Measurements from ENCODE around the gene ADAR. TPM values are rescaled to one million over a fixed set of nuclear protein-coding genes. Genes with fewer than 3 reads are reported as not detected.
A peak's percentile ranks its signal among the peaks of the same experiment; 100 is the strongest.

Gene ADAR
- total and polyA plus RNA-seq, 12 donors: 18.5 to 160 (median 123) TPM

DNA sequence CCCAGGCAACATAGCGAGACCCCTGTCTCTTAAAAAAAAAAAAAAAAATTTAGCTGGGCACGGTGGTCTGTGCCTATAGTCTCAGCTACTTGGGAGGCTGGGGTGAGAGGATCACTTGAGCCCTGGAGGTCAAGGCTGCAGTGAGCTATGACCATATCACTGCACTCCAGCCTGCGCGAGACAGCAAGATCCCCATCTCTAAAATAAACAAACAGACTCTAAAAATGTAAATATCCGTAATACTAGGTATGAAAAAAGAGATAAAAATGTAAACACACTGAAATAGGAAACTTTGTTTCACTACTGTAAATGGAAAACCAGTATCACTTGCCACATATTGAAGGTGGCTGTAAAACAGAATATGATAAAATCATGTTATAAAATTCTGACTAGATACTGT lies 17.2 kb downstream of the ADAR start:
- Histone ChIP-seq H3K4me1 (replicated peaks in 1 of 2) (no peaks in the 10 kb centered on the region), H3K9me3 (replicated peaks in 1 of 3) (no peaks in the 10 kb centered on the region), H3K4me3 (no peak overlapping the region), H3K27me3 (no peaks in the 10 kb centered on the region), H3K27ac (no peak overlapping the region), H3K36me3 (replicated peaks in 1 of 2) (peaks cover 0 to 97% of the 10 kb centered on the region in 2 donors)
- WGBS, 4 donors: 71 to 87% (median 83%) methylated on average over 5 of the region's 5 CpGs
- intact Hi-C loops (cut with DNase I): no loop called here
- no peak for TF ChIP-seq POLR2A (IDR thresholded peaks at IDR 0.05)
- TF ChIP-seq, protein P1, sequence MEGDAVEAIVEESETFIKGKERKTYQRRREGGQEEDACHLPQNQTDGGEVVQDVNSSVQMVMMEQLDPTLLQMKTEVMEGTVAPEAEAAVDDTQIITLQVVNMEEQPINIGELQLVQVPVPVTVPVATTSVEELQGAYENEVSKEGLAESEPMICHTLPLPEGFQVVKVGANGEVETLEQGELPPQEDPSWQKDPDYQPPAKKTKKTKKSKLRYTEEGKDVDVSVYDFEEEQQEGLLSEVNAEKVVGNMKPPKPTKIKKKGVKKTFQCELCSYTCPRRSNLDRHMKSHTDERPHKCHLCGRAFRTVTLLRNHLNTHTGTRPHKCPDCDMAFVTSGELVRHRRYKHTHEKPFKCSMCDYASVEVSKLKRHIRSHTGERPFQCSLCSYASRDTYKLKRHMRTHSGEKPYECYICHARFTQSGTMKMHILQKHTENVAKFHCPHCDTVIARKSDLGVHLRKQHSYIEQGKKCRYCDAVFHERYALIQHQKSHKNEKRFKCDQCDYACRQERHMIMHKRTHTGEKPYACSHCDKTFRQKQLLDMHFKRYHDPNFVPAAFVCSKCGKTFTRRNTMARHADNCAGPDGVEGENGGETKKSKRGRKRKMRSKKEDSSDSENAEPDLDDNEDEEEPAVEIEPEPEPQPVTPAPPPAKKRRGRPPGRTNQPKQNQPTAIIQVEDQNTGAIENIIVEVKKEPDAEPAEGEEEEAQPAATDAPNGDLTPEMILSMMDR (IDR thresholded peaks at IDR 0.05): no peak
- DNase-seq: no peak

DNA sequence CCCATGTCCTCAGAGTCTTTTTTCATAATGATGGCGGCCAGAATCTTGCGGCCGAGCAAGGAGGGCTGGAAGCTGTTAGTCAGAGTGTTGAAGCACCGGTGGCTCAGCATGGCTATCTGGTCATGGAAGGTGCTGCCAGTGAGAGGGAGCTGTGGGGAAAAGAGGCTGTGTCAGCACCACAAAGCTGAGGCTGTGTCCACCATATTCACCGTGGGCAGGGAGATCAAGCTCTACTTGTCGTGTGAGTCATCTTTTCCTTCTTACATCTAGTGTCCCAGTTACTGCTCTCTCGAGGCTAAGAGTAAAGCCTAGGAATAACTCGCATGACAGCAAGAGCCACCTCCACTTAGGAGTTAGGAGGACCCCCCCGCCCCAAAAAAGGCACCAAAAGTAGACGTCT lies 18.2 kb downstream of the ADAR start:
- Histone ChIP-seq H3K27ac (peak overlapping the region in 1 of 5 donors; percentile 4), H3K36me3 (replicated peaks in 1 of 2) (peaks cover 0 to 97% of the 10 kb centered on the region in 2 donors), H3K9me3 (replicated peaks in 1 of 3) (no peaks in the 10 kb centered on the region), H3K4me1 (replicated peaks in 1 of 2) (no peaks in the 10 kb centered on the region), H3K4me3 (no peak overlapping the region), H3K27me3 (no peaks in the 10 kb centered on the region)
- intact Hi-C loops (cut with DNase I): no loop called here
- peak in 2 of 7 donors; percentile 23 to 59 for DNase-seq
- WGBS, 4 donors: 63 to 78% (median 69%) methylated on average over 8 to 10 of the region's 10 CpGs
- TF ChIP-seq, protein P1 (IDR thresholded peaks at IDR 0.05): no peak
- no peak for TF ChIP-seq POLR2A (IDR thresholded peaks at IDR 0.05)

DNA sequence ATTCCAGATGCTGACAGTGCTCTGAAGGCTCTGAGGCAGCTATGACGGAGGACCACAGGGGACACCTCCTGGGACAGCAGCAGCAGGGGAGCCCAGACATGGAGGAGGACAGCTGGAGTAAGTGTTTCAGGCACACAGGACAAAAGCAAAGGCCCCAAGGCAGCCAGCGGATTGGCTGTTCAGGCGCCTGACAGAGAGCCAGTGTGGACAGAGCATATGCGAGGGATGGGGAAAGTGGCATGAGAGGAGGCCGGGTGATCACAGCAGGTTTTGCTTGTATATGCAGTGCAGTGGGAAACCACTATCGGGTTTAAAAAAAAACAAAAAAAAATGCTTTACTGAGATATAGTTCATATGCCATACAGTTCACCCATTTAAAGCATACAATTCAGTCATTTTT lies 21.3 kb downstream of the ADAR start:
- peaks cover 0 to 100% of the 10 kb centered on the region in 2 donors for H3K36me3 ChIP-seq (replicated peaks in 1 of 2)
- no peaks in the 10 kb centered on the region for H3K9me3 ChIP-seq (replicated peaks in 1 of 3)
- H3K27ac ChIP-seq: no peak overlapping the region
- TF ChIP-seq, protein P1 (IDR thresholded peaks at IDR 0.05): no peak
- no peak for TF ChIP-seq POLR2A (IDR thresholded peaks at IDR 0.05)
- no peak for DNase-seq
- 86 to 93% (median 91%) methylated on average over 6 of the region's 6 CpGs for WGBS, 4 donors
- H3K4me1 ChIP-seq (replicated peaks in 1 of 2): no peaks in the 10 kb centered on the region
- no peaks in the 10 kb centered on the region for H3K27me3 ChIP-seq
- intact Hi-C loops (cut with DNase I): no loop called here
- H3K4me3 ChIP-seq: no peak overlapping the region

DNA sequence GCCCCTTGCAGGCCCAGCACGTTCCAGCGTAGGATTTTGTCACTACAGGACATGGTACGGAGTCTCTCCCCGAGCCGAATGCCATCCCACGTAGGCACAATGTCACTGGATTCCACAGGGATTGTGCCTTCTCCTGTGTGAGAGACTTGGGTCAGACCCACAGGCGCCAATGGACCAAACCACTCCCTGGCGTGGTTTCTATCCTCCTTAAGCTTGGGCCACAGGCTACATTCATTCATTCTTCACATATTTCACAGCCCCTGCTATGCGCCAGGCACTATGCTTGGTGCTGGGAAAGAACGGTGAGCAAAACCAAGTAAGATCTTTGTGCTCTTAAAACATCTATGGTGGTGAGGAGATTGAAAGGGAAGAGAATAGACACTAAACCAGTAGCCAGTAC lies 21.8 kb downstream of the ADAR start:
- intact Hi-C loops (cut with DNase I): no loop called here
- Histone ChIP-seq H3K27ac (no peak overlapping the region), H3K9me3 (replicated peaks in 1 of 3) (no peaks in the 10 kb centered on the region), H3K4me1 (replicated peaks in 1 of 2) (no peaks in the 10 kb centered on the region), H3K4me3 (no peak overlapping the region), H3K36me3 (replicated peaks in 1 of 2) (peaks cover 0 to 99% of the 10 kb centered on the region in 2 donors), H3K27me3 (no peaks in the 10 kb centered on the region)
- no peak for TF ChIP-seq POLR2A (IDR thresholded peaks at IDR 0.05)
- TF ChIP-seq, protein P1 (IDR thresholded peaks at IDR 0.05): no peak
- 86 to 94% (median 89%) methylated on average over 7 to 10 of the region's 10 CpGs for WGBS, 4 donors
- DNase-seq: no peak

All from adrenal gland (tissue), 12 donors.